ENCODE measurements around the gene LAMB4.

LAMB4 gene

GRCh38 chr7:108140671-108141070 is 10.5 kb upstream of the LAMB4 start:
- DNase-seq (ENCODE audit: low spot score): no peak

GRCh38 chr7:108138911-108139310 is 8.8 kb upstream of the LAMB4 start:
- no peak for DNase-seq (ENCODE audit: low spot score)

- no peak for DNase-seq (ENCODE audit: low spot score)
Observed at GRCh38 chr7:108137993-108138392, 7.8 kb upstream of the LAMB4 start.

- no peak for DNase-seq (ENCODE audit: low spot score)
Observed at GRCh38 chr7:108137040-108137439, 6.9 kb upstream of the LAMB4 start.

GRCh38 chr7:108136191-108136688 is 6.1 kb upstream of the LAMB4 start:
- no peak for DNase-seq (ENCODE audit: low spot score)

- DNase-seq (ENCODE audit: low spot score): no peak
Observed at GRCh38 chr7:108135446-108136190, 5.5 kb upstream of the LAMB4 start.

GRCh38 chr7:108134486-108134885 is 4.3 kb upstream of the LAMB4 start:
- DNase-seq (ENCODE audit: low spot score): no peak

GRCh38 chr7:108132551-108133265 is 2.5 kb upstream of the LAMB4 start:
- DNase-seq (ENCODE audit: low spot score): no peak

- DNase-seq (ENCODE audit: low spot score): no peak
Observed at GRCh38 chr7:108129018-108129965, 869 bp downstream of the LAMB4 start.

GRCh38 chr7:108128514-108128913 is 1.6 kb downstream of the LAMB4 start:
- no peak for DNase-seq (ENCODE audit: low spot score)

- DNase-seq (ENCODE audit: low spot score): no peak
Observed at GRCh38 chr7:108127461-108127860, 2.7 kb downstream of the LAMB4 start.

- peak; percentile 38 for DNase-seq (ENCODE audit: low spot score)
Observed at GRCh38 chr7:108124820-108125219, 5.3 kb downstream of the LAMB4 start.

- DNase-seq (ENCODE audit: low spot score): no peak
Observed at GRCh38 chr7:108122181-108122580, 8.0 kb downstream of the LAMB4 start.

GRCh38 chr7:108120933-108121332 is 9.2 kb downstream of the LAMB4 start:
- DNase-seq (ENCODE audit: low spot score): no peak

- DNase-seq (ENCODE audit: low spot score): no peak
Observed at GRCh38 chr7:108120196-108120595, 10.0 kb downstream of the LAMB4 start.

GRCh38 chr7:108118959-108119358 is 11.2 kb downstream of the LAMB4 start:
- no peak for DNase-seq (ENCODE audit: low spot score)

- DNase-seq (ENCODE audit: low spot score): no peak
Observed at GRCh38 chr7:108114117-108114841, 15.9 kb downstream of the LAMB4 start.

GRCh38 chr7:108112683-108113082 is 17.5 kb downstream of the LAMB4 start:
- DNase-seq (ENCODE audit: low spot score): no peak

- DNase-seq (ENCODE audit: low spot score): peak; percentile 16
Observed at GRCh38 chr7:108109221-108109908, 20.8 kb downstream of the LAMB4 start.

- DNase-seq (ENCODE audit: low spot score): no peak
Observed at GRCh38 chr7:108108131-108108530, 22.0 kb downstream of the LAMB4 start.

- DNase-seq (ENCODE audit: low spot score): no peak
Observed at GRCh38 chr7:108104324-108104723, 25.8 kb downstream of the LAMB4 start.
